Fibroblast of peridontal ligament (primary cell): ENCODE results near the gene NHP2.
"Not testable (repeated sequence)": the region's sequence is repeated elsewhere in the genome, so short reads cannot be mapped to it uniquely, and the experiment has no call there.

ENCODE experiments used
- DNase-seq: peaks from one replicate; pipeline ENCODE4 v3.0.0-alpha.2; 2010; ENCODE audit errors: extremely low read depth

The NHP2 gene

DNA sequence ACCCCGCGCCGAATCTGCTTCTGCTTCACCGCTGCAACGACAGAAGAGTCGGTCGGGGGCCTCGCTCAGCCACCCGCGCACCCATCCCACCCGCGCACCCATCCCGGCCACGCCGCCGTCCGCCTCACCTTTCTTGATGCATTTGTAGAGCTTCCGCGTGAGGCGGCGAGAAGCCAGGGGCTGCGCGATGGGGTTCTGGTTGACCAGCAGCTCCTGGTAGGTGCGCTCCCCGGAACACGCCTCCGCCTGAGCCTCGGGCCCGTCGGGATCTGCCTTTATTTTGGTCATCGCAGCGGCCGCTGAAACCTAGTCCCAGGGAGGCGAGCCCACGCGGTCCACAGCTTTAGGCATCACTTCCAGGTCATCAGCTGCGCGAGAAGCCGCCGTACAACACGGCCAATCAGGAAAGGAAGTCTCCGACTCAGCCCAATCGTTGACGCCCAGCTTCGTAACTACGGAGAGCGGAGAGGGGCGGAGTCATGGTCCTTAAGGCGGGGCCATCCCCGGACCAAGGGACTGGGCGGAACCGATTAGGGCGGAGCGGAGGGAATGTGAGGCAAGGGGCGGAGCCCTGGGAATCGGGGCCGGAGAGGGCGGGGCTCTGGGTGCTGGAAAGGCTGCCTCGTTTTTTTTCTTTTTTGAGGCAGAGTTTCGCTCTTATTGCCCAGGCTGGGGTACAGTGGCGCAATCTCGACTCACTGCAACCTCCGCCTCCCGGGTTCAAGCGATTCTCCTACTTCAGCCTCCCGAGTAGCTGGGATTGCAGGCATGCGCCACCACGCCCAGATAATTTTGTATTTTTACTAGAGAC, at the start of gene NHP2:
NHP2 (minus strand) TSS at position 356 of the 811 bp plus-strand sequence; CDS start at position 288, 68 bp downstream.
- peak; percentile 99 for DNase-seq

DNA sequence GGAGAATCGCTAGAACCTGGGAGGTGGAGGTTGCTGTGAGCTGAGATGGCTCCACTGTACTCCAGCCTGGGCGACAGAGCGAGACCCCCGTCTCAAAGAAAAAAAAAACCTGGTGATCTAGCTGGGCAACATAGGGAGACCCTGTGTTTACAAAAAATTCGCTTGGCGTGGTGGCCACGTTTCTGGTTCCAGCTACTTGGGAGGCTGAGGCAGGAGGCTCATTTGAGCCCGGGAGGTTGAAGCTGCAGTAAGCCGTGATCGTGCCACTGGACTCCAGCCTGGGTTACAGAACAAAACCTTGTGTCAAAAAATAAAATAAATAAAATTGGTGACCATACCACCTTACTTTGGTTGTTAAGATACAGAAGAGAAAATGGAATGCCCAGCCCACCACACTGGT, 48.9 kb upstream of the NHP2 start:
- DNase-seq: no peak

DNA sequence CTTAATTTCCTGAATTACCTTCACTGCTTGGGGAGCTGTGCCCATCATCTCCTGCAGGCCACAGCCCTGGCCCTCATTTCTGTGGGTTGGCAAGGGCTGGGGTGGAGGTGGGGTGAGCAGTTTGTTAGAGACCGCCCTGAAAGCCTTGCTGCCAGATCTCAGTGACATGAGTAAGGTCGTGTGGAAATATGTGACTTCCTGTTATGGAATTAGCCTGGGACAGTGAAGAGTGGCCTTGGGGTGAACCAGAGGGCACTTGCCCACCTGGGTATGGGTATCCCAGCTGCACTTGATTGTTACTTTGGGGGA, 48.2 kb upstream of the NHP2 start:
- no peak for DNase-seq

DNA sequence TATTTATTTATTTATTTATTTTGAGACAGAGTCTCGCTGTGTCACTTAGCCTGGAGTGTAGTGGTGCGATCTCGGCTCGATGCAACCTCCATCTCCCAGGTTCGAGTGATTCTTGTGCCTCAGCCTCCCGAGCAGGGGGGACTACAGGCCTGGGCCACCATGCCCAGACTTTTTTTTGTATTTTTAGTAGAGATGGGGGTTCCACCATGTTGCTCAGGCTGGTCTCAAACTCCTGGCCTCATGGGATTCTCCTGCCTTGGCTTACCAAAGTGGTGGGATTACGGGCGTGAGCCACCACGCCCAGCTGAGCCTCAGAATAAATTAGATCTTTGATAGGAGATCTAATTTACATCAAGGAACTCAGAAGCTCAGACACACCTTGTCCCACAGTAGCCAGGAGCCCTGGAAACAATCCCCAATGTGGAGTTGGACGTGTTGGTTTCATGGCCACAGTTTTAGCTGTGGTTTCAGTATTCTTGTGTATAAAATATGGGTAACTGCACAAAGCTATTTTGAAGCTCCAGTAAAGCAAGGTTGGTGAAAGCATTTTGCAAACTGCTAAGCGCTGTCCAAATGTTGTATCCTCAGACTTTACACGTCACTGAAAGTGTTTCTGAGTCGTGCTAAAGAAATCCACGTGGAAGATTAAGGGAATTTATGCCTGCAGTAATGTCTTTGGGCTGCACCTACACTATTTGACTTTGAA, 47.7 kb upstream of the NHP2 start:
- no peak for DNase-seq

DNA sequence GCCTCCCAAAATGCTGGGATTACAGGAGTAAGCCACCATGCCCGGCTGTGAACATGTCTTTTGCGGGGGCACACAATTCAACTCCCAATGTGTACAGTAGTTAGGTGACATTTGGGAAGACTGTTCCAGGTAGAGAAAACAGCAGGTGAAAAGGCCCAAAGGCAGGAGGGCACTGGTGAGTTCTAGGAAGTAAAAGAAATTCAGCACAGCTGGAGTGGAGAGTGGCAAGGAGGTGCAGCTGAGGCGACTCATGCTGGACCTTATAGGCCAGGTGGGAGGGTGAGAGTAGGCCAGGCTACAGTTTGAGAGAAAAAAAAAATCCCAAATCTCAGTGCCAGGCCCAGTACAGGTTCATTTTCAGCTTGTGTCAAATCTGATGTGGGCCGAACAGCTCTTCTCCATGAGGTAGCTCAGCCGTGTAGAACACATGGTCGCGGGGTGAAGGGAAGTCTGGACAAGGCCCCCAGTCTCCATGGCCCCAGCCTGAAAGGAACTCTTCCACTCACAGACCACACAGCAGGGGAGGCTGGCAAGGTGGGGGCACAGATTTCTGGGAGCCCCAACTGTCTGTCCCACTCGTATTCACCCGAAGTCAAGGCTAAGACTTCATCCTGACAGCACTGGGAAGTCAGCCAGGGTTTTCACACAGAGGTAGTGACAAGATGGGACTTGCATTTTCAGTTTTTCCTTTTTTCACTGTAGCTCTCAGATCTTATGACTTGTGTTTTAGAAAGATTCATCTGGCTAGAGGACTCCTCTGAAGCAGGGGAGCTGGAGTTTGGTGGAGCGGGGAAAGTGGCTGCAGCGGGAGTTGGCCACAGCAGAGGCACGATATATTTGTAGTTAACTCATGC, 46.1 kb upstream of the NHP2 start:
- no peak for DNase-seq

DNA sequence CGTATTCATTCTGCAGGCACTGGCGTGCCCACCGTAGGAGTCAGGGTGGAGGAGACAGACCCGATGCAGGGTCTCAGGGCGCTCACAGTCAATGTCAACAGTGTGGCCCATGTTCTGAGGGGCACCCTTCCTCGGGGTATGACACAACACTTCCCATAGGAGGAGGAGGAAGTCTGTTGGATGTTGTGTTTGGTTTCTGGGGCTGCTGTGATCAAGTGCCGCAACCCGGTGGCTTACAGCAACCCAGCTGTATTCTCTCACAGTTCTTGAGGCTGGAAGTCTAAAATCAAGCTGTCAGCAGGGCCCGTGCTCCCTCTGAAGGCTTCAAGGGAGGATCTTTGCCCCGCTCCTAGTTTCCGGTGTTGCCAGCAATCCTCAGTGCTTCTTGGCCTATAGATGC, 45.0 kb upstream of the NHP2 start:
- no peak for DNase-seq

DNA sequence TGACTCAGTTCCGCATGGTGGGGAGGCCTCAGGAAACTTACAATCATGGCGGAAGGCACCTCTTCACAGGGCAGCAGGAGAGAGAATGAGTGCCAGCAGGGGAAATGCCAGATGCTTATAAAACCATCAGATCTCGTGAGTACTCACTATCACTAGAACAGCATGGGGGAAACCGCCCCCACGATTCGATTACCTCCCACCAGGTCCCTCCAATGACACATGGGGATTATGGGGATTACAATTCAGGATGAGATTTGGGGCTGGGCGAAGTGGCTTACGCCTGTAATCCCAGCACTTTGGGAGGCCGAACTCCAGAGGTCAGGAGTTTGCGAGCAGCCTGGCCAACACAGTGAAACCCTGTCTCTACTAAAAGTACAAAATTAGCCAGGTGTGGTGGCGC, 44.5 kb upstream of the NHP2 start:
- not testable (repeated sequence) for DNase-seq

DNA sequence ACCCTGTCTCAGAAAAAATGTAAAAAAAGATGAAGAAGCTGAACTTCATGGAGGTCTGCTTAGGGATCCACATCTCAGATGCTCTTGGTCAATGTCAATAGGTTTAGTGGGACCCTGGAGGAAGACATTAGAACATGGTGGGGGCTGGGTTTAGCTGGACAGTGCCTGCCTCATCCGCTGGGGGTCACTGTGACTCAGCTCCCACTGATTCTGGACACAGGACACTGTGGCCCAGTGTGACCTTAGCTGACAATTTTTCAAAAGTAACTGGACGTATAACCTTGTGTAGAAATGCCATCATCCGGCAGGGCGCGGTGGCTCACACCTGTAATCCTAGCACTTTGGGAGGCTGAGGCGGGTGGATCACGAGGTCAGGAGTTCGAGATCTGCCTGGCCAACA, 43.3 kb upstream of the NHP2 start:
- DNase-seq: no peak

DNA sequence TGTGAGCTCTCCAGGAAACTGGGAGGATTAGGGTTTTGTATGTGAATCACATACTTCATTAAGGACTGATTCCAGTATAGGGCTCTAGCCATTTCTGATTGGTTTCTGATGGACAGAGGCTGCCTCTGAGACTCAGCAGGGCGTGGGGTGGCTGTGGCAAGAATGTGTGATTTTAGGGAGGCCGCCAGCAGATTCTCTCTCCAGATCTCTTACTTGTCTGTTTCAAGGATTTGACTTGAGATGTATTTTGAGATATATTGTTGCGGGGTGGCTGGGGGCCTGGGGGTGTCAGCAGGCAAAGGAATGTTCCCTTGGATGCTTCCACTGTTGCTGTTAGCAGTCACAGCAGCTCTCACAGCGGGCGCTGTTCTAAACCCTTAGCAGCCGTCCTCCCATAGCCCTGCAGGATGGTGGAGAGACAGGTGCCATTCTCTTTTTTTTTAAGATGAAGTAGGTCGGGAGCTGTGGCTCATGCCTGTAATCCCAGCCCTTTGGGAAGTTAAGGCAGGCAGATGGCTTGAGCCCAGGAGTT, 42.7 kb upstream of the NHP2 start:
- no peak for DNase-seq

DNA sequence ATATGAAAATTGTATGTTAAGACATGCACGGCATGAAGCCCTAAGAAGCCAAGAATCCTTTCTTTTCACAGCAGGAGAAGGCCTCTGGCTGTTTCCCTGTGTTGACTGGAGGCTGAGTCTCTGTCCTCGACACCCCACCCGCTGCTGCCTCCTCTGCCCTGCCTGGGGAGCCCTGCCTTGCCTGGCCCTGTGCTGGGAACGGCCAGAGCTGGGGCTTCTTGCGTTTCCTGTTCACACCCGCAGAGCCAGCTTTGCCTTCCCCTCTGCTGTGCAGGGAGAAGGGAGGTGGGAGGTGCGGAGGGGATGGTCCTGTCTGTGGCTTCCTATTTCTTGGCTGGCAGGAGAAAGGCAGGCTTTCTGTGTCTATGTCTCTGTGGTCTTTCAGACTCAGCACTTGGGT, 40.3 kb upstream of the NHP2 start:
- DNase-seq: no peak

DNA sequence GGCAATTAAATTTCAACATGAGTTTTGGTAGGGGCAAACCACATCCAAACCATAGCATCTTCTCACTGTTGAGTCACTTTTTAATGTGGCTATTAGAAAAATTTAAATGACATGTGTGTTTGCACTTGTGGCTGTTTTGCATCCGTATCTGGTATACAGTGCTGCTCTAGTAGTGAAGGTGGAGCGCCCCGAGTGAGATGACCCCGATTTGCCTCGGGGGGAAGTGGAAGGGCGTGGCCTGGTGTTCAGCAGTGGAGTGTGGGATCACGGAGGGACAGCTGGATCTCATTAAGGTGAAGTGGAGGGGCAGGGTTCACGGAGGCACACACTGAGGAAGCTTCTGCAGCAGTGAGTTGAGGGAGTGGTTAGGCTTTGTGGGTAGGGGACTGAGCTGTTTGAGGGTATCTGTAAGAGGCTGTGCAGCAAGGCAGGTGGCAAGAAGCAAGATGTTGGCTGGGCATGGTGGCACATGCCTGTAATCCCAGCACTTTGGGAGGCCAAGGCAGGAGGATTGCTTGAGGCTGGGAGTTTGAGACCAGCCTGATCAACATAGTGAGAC, 39.6 kb upstream of the NHP2 start:
- no peak for DNase-seq

DNA sequence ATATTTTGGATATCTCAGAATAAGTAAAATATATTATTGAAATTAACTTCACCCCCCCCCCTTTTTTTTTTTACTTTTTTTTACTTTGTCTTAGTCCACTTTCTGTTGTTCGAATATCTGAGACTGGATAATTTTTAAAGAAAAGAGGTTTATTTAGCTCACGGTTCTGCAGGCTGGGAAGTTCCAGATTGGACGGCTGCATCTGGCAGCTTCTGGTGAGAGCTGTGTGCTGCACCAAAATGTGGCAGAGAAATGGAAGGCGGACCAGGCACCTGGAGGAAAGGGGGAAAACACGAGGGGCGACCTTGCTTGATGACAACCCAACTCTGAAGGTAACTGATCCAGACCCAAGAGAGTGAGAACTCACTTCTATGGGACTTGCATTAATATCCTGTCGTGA, 39.1 kb upstream of the NHP2 start:
- DNase-seq: no peak

DNA sequence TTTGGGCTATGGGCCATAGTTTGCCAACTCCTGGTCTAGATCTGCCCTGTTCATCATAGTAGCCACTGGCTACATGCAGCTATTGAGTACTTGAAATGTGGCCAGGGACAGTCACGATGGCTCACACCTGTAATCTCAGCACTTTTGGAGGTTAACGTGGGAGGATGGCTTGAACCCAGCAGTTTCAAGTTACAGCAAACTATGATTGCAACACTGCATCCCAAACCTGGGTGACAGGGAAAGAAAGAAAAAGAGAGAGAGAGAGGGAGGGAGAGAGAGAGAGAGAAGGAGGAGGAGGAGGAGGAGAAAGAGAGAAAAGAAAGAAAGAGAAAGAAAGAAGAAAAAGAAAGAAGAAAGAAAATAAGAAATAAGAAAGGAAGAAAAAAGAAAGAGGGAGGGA, 38.6 kb upstream of the NHP2 start:
- DNase-seq: no peak

DNA sequence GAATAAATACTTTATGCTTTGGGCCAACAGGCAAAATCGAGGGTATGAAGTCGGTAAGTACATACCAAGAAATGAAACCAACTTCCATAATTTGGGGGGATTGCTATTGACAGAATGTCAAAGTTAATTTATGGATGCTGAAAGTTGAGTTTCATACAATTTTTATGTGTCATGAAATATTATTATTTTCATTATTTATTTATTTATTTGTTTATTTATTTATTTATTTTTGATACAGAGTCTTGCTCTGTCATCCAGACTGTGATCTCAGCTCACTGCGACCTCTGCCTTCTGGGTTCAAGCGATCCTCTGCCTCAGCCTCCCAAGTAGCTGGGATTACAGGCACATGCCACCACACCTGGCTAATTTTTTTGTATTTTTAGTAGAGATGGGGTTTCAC, 38.0 kb upstream of the NHP2 start:
- DNase-seq: no peak

DNA sequence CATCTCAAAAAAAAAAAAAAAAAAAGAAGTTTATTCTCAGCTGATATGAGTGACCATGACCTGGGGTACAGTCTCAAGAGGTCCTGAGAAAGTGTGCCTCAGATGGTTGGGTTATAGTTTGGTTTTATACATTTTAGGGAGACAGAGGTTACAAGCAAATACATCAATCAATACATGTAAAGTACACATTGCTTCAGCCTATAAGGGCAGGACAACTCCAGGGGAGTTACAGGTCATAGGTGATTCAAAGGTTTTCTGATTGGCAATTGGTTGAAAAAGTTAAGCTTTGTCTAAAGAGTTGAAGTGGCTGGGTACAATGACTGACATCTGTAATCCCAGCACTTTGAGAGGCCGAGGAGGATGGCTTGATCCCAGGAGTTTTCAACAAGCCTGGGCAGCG, 35.7 kb upstream of the NHP2 start:
- no peak for DNase-seq

DNA sequence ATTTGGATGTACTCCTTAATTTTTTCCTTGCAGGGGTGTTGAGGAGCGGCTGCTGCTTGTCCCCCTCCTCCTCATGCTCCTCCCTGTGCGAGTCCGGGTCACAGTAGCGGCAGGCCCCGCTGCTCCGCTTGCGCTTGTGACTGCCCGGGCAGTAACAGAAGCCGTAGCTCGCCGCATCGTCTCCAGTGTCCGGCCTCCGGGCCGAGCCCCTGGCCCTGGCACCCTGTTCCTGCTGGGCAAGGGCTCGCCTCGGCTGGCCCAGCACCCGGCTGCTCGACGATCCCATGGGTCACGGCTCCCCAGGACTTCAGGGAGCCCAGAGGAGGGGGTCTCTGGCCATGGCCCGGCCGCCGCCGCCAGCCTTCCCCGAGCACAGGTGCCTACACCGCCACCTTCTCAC, 33.3 kb upstream of the NHP2 start, which contains the start of gene GMCL2:
GMCL2 (minus strand) TSS at position 358 of the 400 bp plus-strand sequence; CDS start at position 286, 72 bp downstream.
- DNase-seq: no peak

DNA sequence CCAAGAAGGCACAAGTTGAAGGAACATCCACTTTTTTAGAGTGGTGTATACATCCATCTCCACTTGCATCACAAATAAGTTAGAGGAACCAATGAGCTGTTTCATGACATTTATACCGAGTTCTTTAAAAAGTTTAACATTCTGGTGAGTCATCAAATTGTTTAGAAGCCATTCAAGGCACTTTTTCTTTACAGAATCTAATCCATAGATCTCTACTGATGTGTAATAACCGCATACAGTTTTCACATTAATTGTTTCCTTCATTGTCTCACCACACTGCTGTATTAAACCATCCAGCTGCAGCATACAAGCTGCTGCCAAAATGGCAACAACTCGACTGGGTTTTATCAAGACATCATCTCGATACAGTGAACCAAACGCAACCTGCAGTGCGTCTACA, 32.7 kb upstream of the NHP2 start:
- DNase-seq: no peak

DNA sequence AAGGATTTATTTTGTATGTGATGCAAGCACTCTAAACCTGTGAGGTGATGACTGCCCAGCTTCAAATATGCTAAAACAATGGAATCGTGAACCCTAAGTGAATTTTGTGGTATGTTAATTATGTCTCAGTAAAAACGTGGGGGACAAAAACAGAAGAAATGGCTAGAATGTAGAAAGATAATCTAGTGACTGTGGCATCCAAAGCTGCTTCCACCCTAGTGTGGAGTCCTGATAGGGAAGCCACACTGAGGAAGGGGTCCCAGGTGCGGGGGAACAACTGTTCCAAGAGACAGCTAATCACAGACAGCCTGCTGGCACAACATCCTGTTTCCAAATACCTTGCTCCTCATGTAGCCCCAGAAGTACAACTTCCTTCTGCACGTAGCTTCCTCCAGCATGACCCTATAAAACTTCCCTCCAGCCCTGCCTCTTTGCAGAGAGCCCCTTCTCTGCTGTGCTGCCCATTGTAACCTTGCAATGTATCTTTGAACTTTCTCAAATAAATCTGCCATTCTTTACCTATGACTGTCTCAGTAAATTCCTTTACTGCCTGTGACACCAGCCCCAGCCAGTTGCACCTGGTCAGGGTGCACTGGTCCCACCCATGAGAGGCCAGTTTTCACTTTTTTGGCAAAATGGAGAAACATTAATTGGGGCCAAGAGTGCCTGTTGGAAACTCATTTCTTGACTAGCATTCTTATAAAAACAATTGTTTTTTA, 28.6 kb upstream of the NHP2 start:
- DNase-seq: no peak

DNA sequence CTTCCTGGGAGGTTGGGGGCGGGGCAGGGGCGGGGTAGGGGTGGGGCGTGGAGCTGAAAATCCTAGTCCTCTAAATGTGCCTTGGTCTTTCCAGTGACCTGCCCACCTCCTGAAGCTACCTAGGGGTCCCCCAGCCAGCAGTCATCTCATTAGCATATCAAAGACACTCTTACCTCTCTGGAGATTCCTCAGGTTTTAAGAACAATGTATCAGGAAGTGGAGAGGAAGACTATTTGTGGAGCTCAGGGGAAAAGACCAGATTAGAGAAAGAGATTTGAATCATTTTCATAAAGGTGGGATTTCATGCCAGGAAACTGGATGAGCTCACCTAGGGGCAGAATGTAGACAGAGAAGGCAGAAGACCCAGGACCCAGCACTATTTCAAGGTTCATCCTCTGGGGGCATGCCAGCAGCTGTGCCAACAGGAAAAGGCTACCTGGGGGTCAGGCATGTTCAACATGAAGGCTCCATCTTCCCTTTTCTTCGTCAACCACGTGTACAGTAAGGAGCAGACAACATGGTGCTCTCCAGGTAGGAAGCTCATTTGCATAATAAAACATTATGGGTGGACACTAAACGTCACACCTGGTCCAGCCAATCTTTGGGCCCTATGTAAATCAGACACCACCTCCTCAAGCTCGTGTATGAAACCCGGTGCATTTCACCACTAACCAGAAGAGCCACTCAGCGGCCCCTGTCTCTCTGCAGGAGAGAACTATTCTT, 26.6 kb upstream of the NHP2 start:
- DNase-seq: no peak

DNA sequence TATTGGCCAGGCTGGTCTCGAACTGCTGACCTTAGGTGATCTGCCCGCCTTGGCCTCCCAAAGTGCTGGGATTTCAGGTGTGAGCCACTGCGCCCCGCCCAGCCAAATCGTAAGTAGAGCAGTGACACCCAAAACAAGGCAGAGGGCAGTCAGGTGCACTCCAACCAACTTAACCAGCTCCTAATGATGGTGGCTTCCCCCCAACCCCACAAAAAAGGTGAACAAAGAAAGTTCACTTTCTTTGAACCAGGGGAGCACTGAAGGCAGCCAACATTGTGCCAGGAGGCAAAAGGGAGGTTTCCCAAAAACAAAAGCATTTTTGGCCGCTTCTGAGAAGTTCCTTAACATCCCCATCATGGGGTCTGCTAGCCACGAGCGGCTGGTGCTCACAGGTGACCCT, 23.9 kb upstream of the NHP2 start:
- DNase-seq: no peak

DNA sequence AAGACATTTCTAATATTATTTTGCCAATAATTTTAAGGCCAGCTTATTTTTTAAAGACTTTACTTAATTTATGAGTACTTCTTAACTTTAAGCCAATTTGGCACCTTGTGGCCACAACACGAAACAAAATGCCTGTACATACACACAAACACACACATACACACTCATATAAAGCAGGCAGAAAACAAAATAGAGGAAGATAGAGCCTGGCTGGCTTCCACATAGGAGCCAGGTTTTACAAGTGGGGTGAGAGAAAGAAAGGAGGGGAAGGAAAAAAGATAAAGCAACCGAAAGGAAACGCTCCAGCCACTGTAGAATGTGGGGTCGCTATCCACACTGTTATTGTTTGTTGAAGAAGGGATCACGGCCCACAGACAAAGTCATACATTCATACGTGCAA, 23.1 kb upstream of the NHP2 start:
- DNase-seq: no peak
